Stimulated activated CD8-positive, alpha-beta memory T cell treated with anti-CD3 and anti-CD28 coated beads, Interleukin-15, amount 100 ng/mL, for 48 hours (primary cell): ENCODE measurements around the gene DPP7.

Experiments used
- DNase-seq, 2 donors: peaks; one replicate each; pipeline ENCODE4 v3.0.0-alpha.2; 2020; ENCODE audit warnings: low read depth in 2 of 2

DPP7 gene

GRCh38 chr9:137088121-137088520, 26.4 kb downstream of the DPP7 start:
- no peak for DNase-seq

GRCh38 chr9:137087409-137087925, 27.1 kb downstream of the DPP7 start:
- no peak for DNase-seq

- peak; percentile 100 for DNase-seq
Measured at GRCh38 chr9:137086531-137087408, 27.8 kb downstream of the DPP7 start, which contains the start of gene MAN1B1. MAN1B1 (plus strand) TSS chr9:137086985; CDS start chr9:137087000, 15 bp downstream.

GRCh38 chr9:137085920-137086530, 28.5 kb downstream of the DPP7 start:
- DNase-seq: no peak

GRCh38 chr9:137084526-137084925, 30.0 kb downstream of the DPP7 start:
- DNase-seq: no peak

GRCh38 chr9:137083394-137084004, 31.0 kb downstream of the DPP7 start:
- no peak for DNase-seq

- no peak for DNase-seq
Measured at GRCh38 chr9:137082925-137083290, 31.6 kb downstream of the DPP7 start.

- no peak for DNase-seq
Measured at GRCh38 chr9:137082222-137082924, 32.2 kb downstream of the DPP7 start.

- DNase-seq: no peak
Measured at GRCh38 chr9:137080260-137081122, 34.0 kb downstream of the DPP7 start.

- DNase-seq: no peak
Measured at GRCh38 chr9:137079401-137079787, 35.1 kb downstream of the DPP7 start.

- DNase-seq: no peak
Measured at GRCh38 chr9:137078701-137079400, 35.7 kb downstream of the DPP7 start.

- DNase-seq: peak in 1 of 2 donors; percentile 44
Measured at GRCh38 chr9:137077758-137078693, 36.5 kb downstream of the DPP7 start.

GRCh38 chr9:137077010-137077747, 37.4 kb downstream of the DPP7 start, which contains the start of gene UAP1L1:
UAP1L1 (plus strand) TSS chr9:137077517; CDS start chr9:137077533, 16 bp downstream.
- peak in 1 of 2 donors; percentile 50 for DNase-seq

- no peak for DNase-seq
Measured at GRCh38 chr9:137076636-137077009, 37.9 kb downstream of the DPP7 start.

- DNase-seq: no peak
Measured at GRCh38 chr9:137075275-137075775, 39.2 kb downstream of the DPP7 start.

- DNase-seq: no peak
Measured at GRCh38 chr9:137074657-137075274, 39.8 kb downstream of the DPP7 start.

- DNase-seq: no peak
Measured at GRCh38 chr9:137073992-137074399, 40.5 kb downstream of the DPP7 start.

GRCh38 chr9:137071282-137071681, 43.3 kb downstream of the DPP7 start:
- no peak for DNase-seq
